ENCODE data around the gene TAOK1.

DNA sequence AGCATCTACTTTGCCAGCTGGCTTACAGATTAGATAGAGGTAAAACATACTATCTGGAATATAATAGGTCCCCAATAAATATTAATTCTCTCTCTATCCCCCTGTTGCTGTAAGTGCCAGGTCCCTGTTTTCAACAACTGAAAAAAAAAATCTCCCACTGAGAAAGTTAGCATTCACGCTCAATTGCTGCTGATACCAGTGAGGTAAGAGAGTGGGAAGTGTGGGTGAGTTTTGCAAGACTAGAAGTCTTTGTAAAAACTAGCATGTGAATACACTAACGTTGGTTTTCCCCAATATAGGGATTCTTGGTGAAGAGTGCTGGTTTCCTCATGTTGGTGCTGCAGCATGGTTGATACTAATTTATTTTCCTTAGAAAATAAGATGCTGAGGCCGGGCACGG, 11.7 kb upstream of the TAOK1 start:
- no peak for TF ChIP-seq CEBPB (IDR thresholded peaks at IDR 0.05)
- TF ChIP-seq, protein P1, sequence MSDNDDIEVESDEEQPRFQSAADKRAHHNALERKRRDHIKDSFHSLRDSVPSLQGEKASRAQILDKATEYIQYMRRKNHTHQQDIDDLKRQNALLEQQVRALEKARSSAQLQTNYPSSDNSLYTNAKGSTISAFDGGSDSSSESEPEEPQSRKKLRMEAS (IDR thresholded peaks at IDR 0.05): no peak
- no peak for TF ChIP-seq FOXM1 (IDR thresholded peaks at IDR 0.05; ENCODE audit: borderline replicate concordance, low read depth)
- no peak for TF ChIP-seq TAF1 (IDR thresholded peaks at IDR 0.05; ENCODE audit: low read depth)
- TF ChIP-seq, protein P2, sequence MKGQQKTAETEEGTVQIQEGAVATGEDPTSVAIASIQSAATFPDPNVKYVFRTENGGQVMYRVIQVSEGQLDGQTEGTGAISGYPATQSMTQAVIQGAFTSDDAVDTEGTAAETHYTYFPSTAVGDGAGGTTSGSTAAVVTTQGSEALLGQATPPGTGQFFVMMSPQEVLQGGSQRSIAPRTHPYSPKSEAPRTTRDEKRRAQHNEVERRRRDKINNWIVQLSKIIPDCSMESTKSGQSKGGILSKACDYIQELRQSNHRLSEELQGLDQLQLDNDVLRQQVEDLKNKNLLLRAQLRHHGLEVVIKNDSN (IDR thresholded peaks at IDR 0.05): no peak
- TF ChIP-seq EP300 (IDR thresholded peaks at IDR 0.05; ENCODE audit: borderline replicate concordance): no peak
- TF ChIP-seq TCF12 (IDR thresholded peaks at IDR 0.05; ENCODE audit: low read depth): no peak
- TF ChIP-seq, protein P3, sequence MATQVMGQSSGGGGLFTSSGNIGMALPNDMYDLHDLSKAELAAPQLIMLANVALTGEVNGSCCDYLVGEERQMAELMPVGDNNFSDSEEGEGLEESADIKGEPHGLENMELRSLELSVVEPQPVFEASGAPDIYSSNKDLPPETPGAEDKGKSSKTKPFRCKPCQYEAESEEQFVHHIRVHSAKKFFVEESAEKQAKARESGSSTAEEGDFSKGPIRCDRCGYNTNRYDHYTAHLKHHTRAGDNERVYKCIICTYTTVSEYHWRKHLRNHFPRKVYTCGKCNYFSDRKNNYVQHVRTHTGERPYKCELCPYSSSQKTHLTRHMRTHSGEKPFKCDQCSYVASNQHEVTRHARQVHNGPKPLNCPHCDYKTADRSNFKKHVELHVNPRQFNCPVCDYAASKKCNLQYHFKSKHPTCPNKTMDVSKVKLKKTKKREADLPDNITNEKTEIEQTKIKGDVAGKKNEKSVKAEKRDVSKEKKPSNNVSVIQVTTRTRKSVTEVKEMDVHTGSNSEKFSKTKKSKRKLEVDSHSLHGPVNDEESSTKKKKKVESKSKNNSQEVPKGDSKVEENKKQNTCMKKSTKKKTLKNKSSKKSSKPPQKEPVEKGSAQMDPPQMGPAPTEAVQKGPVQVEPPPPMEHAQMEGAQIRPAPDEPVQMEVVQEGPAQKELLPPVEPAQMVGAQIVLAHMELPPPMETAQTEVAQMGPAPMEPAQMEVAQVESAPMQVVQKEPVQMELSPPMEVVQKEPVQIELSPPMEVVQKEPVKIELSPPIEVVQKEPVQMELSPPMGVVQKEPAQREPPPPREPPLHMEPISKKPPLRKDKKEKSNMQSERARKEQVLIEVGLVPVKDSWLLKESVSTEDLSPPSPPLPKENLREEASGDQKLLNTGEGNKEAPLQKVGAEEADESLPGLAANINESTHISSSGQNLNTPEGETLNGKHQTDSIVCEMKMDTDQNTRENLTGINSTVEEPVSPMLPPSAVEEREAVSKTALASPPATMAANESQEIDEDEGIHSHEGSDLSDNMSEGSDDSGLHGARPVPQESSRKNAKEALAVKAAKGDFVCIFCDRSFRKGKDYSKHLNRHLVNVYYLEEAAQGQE (IDR thresholded peaks at IDR 0.05; ENCODE audit: low read depth): no peak
- TF ChIP-seq RAD21 (IDR thresholded peaks at IDR 0.05; ENCODE audit: low read depth): no peak
- TF ChIP-seq EGR1 (IDR thresholded peaks at IDR 0.05): no peak
- TF ChIP-seq YY1 (IDR thresholded peaks at IDR 0.05; ENCODE audit: low read depth): no peak
- TF ChIP-seq CREB1 (IDR thresholded peaks at IDR 0.05; ENCODE audit: low read depth): no peak
- TF ChIP-seq TEAD4 (IDR thresholded peaks at IDR 0.05): no peak
- no peak for TF ChIP-seq NFIC (IDR thresholded peaks at IDR 0.05)
